Medulla oblongata (tissue), 1 donor: Measurements from ENCODE around the gene CSF2RB.
A peak's percentile ranks its signal among the peaks of the same experiment; 100 is the strongest.

ENCODE experiments used
- DNase-seq: peaks from one replicate; pipeline ENCODE4 v3.0.0-alpha.2; 2015; ENCODE audit errors: extremely low spot score

The CSF2RB gene

DNA sequence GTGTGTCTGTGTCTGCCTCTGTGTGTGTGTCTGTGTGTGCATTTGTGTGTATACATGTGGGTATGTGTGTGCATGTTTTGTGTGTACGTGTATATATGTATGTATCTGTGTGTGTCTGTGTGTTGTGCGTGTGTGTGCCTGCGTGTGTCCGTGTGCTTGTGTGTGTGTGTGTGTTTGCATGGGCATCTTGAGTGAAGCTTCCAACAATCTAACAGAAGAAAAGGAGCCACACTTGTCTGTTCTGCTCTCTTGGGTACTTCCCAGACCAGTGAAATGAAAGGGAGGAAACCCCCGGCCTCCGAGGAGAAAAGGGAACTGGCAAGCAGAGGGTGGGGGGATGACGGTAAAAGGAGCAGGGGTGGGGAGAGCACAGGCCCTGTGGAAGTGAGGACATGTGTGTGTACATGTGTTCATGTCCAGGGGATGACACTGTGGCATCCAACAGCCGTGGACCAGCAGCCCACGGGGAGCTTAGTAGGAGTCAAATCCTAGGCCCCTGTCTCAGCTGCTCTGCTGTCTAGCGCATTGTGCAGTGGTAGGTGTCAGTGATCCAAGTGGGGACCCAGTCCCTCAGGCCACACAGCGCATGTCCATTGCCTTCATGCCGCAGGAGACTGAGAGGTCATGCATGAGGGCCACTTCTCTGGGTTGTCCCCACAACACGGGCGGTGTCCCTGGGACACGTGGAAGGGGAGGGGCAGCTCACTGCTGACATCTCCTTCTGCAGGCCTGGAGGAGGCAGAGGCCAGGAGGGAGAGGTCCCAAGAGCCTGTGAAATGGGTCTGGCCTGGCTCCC lies 8.1 kb downstream of the CSF2RB start:
- DNase-seq: peak; percentile 13

DNA sequence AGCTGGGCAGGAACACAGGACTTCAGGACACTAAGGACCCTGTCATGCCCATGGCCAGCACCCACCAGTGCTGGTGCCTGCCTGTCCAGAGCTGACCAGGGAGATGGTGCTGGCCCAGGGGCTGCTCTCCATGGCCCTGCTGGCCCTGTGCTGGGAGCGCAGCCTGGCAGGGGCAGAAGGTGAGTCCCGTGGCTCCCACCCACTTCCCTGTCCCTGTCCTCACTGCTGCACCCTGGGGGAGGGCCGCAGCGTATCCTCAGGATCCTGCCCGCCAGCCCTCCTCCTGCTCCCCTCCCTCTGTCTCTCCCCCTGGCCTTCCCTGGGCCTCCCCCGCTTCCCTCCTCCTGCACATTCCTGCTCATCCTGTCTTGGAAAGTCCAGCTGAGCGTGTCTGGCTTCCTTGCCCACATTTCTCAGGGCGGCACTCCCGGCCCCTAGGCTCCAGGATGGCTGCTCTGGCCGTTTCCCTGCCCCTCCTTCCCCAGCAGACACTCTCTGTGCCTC lies 8.7 kb downstream of the CSF2RB start:
- DNase-seq: peak; percentile 2

DNA sequence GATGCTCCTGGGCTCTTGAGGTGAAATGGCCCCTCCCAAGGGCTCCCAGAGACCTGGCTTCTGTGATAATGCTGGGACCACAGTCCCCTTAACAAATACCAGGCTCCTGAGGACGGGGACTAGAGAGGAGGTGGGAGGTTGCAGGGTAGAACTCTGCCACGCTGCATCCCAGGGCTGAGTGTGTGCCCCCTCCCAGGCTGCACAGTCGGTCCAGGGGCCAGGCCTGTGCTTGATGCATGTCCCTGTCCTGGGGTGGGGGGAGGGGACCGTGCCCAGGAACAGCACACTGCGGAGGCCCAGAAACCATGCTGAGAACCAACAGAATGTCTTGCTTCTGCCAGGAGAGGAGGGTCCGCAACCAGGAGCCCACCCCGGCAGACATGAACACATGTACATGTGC lies 9.3 kb downstream of the CSF2RB start:
- DNase-seq: no peak

DNA sequence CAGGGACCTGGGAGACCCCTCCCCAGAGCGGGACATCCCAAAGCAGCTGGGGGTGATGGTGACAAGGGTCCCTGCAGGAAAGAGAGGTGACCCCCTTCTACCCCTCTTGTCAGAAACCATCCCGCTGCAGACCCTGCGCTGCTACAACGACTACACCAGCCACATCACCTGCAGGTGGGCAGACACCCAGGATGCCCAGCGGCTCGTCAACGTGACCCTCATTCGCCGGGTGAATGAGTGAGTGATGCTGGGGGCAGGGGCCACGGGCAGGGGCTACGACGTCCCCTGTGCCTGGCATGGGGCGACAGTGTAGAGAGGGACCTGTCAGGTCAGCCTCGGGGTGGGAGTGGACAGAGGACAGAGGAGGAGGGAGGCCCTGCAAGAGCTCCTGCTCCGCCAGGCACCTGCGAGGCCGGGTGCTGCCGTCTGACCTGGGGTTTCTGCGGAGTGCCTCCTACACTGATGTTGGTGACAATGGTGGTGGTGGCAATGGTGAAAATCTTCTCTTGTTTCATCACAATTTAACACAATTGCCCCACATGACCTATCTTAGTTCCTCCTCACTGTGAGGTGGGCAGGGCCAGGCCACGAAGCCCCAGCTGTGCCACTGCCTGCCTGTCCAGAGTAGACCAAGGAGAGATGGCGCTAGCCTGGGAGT lies 9.8 kb downstream of the CSF2RB start:
- DNase-seq: no peak

DNA sequence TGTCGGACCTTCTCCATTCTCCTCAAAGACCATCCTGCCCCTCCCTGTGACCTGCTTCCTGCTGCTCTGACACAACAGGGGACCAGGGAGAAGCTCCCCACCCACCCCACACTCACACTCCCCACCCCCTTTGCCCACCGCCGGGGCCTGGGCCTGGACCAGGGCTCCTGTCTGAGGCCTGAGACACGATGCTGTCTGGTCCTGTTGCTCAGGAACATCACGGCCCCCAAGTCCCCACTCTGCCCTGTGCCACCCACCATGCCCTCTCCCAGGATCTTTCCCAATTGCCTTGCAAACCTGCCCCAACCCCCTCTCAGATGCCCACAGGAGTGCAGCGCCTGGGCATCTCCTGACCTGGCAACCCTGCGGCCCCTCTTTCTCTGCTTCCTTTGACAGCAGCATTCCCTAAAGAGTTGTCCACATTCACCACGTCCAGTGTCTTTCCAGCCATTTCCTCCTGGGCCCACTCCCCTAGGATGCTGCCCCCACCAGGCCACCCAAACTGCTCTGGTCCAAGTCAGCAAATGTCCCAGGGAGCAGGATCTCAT lies 10.8 kb downstream of the CSF2RB start:
- no peak for DNase-seq

DNA sequence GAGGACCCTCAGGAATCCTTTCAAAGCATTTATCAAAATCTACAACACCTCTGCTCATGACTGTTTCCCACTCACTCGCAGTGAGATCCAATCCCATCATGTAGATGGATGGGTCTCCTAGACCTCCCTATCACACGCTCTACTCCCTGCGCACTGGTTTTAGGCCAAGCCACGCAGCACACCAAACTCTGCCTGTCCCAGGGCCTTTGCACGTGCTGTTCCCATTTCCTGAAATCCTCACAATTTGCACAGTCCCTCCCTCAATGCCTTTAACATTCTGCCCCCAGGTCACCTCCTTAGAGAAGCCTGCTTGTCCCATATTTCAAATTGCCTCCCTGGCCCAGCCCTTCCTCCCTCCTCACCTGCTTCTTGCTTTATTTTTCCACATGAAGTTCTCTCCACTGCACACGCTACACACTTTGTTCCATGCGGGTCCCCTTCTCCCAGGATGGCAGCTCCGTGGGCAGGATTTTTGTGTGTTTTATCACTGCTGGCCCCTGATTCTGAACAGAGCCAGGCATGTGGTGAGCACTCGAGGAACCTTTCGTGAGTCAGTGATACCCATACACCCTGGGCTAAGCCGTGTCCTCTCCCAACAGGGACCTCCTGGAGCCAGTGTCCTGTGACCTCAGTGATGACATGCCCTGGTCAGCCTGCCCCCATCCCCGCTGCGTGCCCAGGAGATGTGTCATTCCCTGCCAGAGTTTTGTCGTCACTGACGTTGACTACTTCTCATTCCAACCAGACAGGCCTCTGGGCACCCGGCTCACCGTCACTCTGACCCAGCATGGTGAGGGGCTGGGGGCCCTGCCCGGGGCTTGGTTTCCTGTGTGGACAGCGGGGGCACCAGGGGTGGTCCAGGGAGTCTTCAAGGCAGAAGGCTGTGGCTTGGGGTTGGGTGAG lies 12.2 kb downstream of the CSF2RB start:
- no peak for DNase-seq

DNA sequence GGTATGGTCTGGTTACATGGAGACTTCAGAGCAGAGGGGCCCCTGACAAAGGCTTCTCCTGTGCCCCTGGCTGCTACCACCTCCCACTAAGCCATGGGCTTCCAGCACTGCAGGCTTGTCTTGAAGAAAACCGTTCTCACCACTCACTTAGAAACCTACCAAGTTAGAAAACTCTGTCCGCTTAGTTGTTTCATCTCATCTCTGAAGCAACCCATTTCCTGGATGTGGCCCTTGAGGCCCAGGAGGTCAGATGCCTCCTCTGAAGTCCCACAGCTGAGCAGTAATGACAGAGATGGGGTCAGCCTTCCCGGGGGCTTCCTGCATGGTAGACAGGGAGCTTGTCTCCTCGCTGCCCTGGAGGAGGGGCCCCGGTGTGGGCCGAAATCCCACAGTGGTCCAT lies 12.9 kb downstream of the CSF2RB start:
- DNase-seq: no peak

DNA sequence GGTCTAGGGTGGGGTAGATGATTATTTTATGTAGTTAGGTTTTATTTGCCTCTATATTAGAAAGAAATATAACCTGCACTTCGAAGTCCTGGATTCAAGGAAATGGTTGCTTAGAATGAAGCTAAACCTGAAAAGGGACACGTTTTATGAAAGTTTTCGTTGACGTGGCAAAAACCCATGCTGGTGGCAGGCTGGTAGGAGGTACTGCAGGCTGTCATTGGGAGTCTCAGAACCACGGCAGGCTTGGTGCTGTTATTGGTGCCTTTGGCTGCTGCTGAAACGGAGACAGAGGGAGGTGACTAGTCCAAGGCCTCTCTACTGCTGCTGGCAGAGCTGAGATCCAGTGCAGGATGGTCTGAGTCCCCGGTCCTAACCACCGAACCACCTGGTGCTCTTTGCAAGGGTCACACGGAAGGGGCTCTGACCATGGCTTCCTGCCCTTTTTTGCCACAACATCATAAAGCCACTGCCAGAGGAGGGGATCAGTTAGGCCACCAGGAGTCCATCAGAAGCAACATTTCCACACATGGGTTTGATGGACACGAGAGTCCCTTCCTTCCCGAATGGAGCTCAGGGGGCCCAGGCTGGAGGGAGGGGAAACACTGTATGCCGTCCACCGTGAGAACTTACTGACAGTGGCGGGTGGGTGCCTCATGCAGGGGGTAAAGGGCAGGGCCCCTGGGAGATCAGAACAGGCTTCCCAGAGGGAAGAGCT lies 13.4 kb downstream of the CSF2RB start:
- DNase-seq: no peak

DNA sequence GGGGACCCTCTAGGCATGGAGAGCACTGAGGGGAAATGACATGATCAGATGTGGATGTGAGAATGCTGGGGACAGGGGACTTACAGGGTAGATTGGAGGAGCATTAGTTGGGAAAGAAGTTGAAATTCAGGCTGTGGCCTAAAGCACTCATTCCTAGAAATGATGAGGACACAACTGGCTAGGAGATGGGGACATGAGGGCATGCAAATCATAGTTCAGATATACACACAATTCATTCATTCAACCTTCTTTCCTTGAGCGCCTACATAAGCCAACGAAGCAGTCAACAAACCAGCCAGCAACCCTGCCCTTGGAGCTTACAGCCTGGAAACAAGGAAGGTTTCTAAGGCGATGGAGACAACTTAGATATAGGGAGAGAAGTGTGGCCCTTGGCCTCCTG lies 14.2 kb downstream of the CSF2RB start:
- no peak for DNase-seq

DNA sequence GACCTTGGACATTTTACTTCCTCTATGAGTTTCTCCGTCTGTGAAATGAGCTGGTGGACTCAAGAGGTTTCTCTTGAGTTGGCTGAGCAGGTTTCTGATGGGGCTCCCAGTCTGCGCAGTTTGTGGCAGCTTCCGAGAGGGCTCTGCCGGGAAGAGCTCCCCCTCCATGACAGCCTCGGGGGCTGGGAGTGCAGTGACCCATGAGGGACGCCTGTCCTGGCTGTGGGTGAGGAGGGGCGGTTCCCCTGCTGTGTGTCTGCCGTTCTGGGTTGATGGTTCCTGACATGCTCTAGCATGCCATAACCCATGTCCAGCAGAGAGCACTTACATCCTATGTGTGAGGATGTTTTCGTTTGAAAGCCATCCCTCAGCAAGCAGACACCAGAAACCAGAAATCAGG lies 14.8 kb downstream of the CSF2RB start:
- no peak for DNase-seq

DNA sequence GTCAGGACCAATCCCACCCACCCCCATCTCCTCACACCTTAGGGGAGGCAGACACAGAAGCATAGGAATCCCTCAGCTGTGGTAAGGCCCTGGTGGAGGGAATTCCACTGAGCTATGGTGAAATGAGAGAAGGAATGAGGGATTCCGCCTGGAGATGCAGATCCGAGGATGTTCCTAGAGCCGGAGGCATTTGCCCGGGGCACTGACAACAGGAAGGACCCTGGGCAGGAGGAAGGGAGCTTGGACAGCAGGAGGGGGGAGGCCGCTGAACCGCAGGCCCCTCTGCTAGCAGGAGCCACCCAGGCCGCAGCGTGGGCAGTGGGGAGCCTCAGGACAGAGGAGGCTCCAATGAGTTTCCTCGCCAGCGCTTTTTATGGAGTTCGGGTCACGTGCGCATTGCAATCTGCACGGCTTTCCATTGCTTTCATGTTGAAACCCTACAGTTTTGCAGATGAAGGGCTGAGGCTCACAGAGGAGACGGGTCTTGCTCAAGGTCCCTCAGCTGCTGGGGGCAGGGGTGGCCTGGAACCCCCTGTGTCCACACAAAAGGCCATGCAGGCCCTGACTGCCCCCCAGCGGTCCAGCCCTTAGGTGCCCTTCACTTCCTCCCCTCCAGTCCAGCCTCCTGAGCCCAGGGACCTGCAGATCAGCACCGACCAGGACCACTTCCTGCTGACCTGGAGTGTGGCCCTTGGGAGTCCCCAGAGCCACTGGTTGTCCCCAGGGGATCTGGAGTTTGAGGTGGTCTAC lies 15.5 kb downstream of the CSF2RB start:
- DNase-seq: no peak

DNA sequence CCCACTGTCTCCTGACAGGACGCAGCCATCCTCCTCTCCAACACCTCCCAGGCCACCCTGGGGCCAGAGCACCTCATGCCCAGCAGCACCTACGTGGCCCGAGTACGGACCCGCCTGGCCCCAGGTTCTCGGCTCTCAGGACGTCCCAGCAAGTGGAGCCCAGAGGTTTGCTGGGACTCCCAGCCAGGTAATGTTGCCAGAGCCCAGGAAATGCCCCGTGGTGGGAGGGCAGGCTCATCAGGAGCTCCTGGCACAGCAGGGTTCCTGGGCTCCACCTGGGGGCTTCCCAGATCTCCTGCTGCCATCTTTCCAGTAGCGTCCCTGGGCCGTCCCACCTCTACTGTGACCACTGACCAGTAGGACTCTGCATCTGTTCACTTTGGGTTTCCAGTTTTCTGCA lies 16.2 kb downstream of the CSF2RB start:
- DNase-seq: no peak

DNA sequence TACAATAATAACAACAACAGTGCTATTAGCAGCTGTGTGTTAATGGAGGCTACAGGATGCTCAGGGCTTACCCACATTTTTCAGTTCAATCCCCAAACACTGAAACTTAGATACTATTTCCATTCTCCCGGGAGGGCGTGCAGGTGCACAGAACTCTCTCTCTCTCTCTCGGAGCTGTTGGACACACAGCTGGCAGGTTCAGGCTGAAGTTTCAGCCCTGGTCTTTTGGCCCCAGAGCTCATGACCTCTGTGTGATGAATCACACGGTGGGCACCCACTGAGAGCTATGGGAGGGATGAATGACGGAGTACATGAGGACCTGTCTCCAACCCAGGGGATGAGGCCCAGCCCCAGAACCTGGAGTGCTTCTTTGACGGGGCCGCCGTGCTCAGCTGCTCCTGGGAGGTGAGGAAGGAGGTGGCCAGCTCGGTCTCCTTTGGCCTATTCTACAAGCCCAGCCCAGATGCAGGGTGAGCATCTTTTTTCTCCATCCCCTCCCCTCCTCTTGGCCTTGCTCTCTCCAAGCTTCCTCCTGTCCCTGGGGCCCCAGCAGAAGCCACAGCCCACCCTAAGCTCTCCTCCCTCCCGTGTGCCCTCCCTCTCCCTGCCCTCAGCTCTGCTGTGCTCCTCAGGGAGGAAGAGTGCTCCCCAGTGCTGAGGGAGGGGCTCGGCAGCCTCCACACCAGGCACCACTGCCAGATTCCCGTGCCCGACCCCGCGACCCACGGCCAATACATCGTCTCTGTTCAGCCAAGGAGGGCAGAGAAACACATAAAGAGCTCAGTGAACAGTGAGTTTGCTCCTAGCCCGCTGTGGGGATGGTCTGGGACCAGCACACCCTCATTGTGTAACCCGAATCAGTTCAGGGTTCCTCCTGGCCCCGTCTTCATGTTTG lies 16.9 kb downstream of the CSF2RB start:
- no peak for DNase-seq

DNA sequence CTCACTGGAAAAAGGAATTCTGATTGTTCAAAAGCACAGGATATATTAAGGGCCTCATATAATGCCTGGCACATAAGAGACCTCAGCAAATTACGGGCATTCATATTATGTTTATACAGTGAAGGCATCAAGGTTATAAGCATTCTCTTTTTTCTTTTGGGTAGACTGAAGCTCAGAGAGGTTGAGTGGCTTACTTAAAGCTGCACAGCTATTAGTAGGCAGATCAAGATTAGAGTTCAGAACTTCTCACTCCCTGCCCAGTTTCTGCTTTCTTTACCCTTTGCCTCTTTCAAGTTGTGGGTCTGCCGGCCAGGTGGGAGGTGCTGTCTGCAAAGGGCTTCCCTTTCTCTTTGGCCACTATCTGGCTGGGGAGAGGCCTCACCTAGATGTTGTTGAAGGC lies 18.0 kb downstream of the CSF2RB start:
- no peak for DNase-seq

DNA sequence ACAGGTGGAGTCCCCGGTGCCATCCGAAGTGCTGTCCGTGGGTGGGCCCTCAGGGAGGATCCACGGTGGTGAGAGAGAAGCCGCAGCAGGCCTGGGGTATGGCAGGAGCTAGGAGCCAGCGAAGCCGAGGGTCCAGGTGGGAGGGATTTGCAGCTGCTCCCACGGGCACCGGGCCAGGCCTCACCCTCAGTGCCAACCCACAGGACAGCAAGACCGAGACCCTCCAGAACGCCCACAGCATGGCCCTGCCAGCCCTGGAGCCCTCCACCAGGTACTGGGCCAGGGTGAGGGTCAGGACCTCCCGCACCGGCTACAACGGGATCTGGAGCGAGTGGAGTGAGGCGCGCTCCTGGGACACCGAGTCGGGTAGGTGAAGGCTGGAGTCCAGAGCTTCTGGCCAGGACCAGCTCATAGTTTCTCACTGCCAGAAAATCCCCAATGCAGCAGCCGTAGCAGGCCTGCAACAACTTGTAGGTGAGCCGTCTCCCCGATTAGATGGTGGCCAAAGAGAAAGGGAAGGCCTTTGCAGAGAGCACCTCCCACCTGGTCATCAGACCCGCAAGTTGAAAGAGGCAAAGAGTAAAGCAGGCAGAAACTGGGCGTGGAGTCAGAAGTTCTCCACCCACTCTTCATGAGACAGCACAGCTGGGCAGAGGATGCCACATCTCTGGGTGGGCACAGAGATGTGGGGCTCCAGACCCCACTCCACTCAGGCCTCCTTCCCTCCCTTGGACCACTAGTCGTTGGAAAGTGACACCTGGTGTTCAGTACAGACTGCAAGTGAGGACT lies 20.4 kb downstream of the CSF2RB start:
- DNase-seq: no peak

DNA sequence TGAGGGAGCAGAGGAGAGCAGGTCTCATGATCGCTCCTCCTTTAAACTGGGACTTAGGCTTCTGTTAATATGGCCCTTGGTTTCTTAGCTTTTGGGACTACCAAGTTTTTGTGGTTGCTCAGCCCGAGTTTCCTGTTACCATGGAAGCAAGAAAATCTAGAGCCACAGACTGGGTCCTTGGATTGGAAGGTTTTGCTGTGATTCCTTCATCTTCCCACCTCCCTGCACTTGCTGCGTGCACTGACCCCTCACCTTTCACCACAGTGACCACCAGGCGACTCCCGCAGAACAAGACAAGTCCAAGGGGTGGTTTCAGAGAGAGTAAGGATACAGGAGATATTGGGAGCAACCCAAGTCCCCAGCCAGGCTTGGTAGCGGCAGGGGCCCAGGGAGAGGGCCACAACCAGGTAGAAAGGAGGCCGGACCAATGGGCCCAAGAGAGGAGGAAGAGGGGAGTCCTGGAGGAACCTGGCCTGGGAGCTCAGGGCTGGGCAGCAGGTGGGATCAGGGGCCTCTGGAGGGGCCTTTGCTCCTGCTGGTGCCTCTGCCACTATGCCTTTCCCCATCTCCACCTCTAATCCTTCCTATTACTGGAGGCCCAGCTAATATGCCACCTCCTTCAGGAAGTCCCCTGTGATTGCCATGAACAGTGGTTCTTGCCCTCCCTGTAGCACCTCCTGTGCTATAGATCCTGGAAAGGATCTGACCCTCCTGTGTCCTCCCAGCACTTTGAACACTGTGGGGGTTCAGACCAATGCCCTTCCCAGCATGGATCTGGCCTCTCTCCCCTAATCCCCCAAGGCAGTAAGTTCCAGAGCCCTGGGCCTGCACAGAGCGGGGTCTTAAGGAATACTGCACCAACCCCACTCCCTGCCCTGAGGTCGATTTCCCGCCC lies 21.2 kb downstream of the CSF2RB start:
- no peak for DNase-seq

DNA sequence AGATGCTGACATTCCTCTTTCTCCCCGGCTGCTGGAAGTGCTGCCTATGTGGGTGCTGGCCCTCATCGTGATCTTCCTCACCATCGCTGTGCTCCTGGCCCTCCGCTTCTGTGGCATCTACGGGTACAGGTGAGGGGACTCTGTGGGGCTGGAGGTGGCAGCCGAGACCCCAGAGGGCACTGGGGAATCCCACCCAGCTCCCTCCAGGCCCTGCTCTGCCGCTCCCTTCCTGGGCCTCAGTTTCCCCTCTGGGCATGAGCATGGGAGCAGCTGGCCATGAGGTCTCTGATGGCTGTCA lies 21.8 kb downstream of the CSF2RB start:
- no peak for DNase-seq

DNA sequence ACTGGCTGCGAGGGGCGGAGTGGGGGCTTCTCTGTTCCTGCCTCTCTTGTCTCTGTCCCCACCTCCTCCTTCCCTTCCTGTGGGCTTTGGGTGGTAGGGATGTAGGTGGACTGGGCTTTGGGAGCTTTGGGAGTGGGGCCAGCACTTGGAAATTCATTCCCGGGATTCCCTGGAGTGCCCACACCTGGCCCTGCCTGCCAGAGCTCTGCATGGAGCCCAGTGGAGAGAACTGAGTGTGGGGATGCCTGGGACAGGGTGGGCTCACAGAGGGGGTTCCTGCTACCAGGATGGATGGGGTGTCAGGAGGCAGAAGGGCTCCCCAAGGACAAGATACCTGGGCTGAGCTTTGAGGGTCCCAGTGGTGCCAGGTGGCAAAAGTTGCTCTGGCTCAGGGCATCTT lies 22.3 kb downstream of the CSF2RB start:
- DNase-seq: no peak
